Uterus (tissue), 2 donors: ENCODE results near the gene PYGM.

Experiments
- POLR2A ChIP-seq, 2 donors: fragments of 450-650 bp; IDR thresholded peaks; one replicate each; pipeline ENCODE4 v1.6.1; 2016; ENCODE audit warnings: antibody characterized with exemption in 2 of 2, mild to moderate bottlenecking in 1 of 2, moderate library complexity in 1 of 2
- TF ChIP-seq, protein P1 (sequence below), 4 experiments: fragments of 200-600 bp in 2 of 4; fragments of 450-650 bp in 2 of 4; sonication (generic) in 2 of 4; IDR thresholded peaks; one replicate each; pipeline ENCODE4 v1.5.1; 2016 to 2019; ENCODE audit warnings: antibody characterized with exemption in 4 of 4, mild to moderate bottlenecking in 2 of 4, moderate library complexity in 1 of 4

DNA sequence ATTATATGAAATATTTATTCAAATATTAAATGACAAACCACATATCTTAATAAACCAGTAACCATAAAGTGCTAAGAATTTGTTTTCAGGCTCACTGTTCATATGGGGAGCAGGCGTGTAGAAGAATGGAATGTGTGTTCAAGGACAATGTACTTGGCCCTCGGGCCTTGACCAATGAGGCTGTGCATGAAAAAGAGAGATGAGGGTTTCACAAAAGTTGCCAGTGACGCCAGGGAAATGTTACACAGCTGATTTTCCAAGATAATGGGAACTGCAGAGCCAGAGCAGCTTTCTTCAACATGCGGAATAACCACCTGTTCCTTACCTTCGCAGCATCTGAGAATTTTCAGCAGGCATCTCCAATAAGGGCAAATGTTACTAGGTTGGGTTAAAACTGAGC lies 14.4 kb upstream of the PYGM start:
- TF ChIP-seq, protein P1, sequence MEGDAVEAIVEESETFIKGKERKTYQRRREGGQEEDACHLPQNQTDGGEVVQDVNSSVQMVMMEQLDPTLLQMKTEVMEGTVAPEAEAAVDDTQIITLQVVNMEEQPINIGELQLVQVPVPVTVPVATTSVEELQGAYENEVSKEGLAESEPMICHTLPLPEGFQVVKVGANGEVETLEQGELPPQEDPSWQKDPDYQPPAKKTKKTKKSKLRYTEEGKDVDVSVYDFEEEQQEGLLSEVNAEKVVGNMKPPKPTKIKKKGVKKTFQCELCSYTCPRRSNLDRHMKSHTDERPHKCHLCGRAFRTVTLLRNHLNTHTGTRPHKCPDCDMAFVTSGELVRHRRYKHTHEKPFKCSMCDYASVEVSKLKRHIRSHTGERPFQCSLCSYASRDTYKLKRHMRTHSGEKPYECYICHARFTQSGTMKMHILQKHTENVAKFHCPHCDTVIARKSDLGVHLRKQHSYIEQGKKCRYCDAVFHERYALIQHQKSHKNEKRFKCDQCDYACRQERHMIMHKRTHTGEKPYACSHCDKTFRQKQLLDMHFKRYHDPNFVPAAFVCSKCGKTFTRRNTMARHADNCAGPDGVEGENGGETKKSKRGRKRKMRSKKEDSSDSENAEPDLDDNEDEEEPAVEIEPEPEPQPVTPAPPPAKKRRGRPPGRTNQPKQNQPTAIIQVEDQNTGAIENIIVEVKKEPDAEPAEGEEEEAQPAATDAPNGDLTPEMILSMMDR (IDR thresholded peaks at IDR 0.05), result no peak
- no peak for TF ChIP-seq POLR2A (IDR thresholded peaks at IDR 0.05)
